ENCODE results near the gene CMBL. TPM values are rescaled to one million over a fixed set of nuclear protein-coding genes. Genes with fewer than 3 reads are reported as not detected.

Gene CMBL
- total and polyA plus RNA-seq, 2 donors (not counting 1 experiment from before 2014, with no cell fraction given): not detected

DNA sequence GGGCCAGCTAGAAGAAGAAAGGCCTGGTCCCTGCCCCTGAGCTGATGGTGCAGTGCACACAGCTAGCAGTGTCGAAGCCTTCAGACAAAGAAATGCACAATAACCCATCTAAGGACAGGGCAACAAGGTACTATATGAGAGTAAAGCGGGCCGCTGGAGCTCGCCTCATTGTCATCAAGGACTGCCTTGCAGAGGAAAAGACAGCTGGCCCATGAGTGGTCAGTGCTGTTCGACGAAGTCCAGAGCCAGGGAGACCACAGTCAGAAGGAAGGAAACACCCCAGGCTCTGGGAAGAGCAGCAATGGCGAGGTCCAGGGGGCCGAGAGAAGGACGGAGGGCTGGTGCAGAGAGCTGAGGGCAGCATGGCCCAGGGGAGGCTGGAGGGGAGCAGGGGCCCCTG, 75.3 kb downstream of the CMBL start:
- peaks cover 5 to 7% of the 10 kb centered on the region in 2 experiments for H3K36me3 ChIP-seq (replicated peaks in 1 of 2; ENCODE audit: control extremely low read depth in 1 of 2, control insufficient read depth in 1 of 2, extremely low read depth in 1 of 2, insufficient read depth in 2 of 2, low read length in 1 of 2)
- Mint-ChIP-seq H3K4me1 (no peaks in the 10 kb centered on the region), H3K9me3 (ENCODE audit: insufficient read depth) (no peaks in the 10 kb centered on the region), H3K27ac (no peak overlapping the region), H3K4me3 (no peak overlapping the region), H3K27me3 (no peaks in the 10 kb centered on the region)
- H3K27ac ChIP-seq (ENCODE audit: low read length in 2 of 2): no peak overlapping the region
- no peaks in the 10 kb centered on the region for H4K20me1 ChIP-seq (ENCODE audit: control insufficient read depth, insufficient read depth, low read length, poor library complexity, severe bottlenecking)
- H3K9me3 ChIP-seq (ENCODE audit: control extremely low read depth in 1 of 3, control insufficient read depth in 2 of 3, insufficient read depth in 1 of 3, low read length in 2 of 3): no peaks in the 10 kb centered on the region
- H3K9ac ChIP-seq (ENCODE audit: low read length): no peak overlapping the region
- ChIA-PET POLR2A (no interaction called here), CTCF (interaction anchor here (0.6 kb wide), 1 partner anchor 81 kb away, joined by 5 read pairs; no protein-coding TSS in a partner anchor)
- intact Hi-C loops (cut with micrococcal nuclease): no loop called here
- no peaks in the 10 kb centered on the region for H3K79me2 ChIP-seq (ENCODE audit: control insufficient read depth, insufficient read depth, low read length)
- no peak overlapping the region for H3K4me2 ChIP-seq (replicated peaks; ENCODE audit: low read depth, low read length, poor library complexity, severe bottlenecking)
- no peak overlapping the region for H2AFZ ChIP-seq (ENCODE audit: insufficient read depth, low read depth, low read length, poor library complexity, severe bottlenecking)
- WGBS (ENCODE audit: insufficient coverage): 97% methylated on average over 8 of the region's 9 CpGs
- no peaks in the 10 kb centered on the region for H3K4me1 ChIP-seq (ENCODE audit: control insufficient read depth in 2 of 2, insufficient read depth in 2 of 2, low read length in 2 of 2)
- no peaks in the 10 kb centered on the region for H3K27me3 ChIP-seq (replicated peaks in 1 of 4; ENCODE audit: control extremely low read depth in 1 of 4, control insufficient read depth in 3 of 4, insufficient read depth in 4 of 4, low read length in 3 of 4)
- DNase-seq (no peak), ATAC-seq (ENCODE audit: low read depth) (no peak)
- TF ChIP-seq, protein P1, sequence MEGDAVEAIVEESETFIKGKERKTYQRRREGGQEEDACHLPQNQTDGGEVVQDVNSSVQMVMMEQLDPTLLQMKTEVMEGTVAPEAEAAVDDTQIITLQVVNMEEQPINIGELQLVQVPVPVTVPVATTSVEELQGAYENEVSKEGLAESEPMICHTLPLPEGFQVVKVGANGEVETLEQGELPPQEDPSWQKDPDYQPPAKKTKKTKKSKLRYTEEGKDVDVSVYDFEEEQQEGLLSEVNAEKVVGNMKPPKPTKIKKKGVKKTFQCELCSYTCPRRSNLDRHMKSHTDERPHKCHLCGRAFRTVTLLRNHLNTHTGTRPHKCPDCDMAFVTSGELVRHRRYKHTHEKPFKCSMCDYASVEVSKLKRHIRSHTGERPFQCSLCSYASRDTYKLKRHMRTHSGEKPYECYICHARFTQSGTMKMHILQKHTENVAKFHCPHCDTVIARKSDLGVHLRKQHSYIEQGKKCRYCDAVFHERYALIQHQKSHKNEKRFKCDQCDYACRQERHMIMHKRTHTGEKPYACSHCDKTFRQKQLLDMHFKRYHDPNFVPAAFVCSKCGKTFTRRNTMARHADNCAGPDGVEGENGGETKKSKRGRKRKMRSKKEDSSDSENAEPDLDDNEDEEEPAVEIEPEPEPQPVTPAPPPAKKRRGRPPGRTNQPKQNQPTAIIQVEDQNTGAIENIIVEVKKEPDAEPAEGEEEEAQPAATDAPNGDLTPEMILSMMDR (IDR thresholded peaks at IDR 0.05): no peak
- TF ChIP-seq EZH2 (IDR thresholded peaks at IDR 0.05; ENCODE audit: borderline replicate concordance, insufficient read depth, low read depth, low read length, poor library complexity, severe bottlenecking): no peak
- no peak overlapping the region for H3K4me3 ChIP-seq (ENCODE audit: control extremely low read depth in 1 of 5, extremely low read depth in 1 of 5, insufficient read depth in 1 of 5, low read depth in 2 of 5, low read length in 4 of 5)

DNA sequence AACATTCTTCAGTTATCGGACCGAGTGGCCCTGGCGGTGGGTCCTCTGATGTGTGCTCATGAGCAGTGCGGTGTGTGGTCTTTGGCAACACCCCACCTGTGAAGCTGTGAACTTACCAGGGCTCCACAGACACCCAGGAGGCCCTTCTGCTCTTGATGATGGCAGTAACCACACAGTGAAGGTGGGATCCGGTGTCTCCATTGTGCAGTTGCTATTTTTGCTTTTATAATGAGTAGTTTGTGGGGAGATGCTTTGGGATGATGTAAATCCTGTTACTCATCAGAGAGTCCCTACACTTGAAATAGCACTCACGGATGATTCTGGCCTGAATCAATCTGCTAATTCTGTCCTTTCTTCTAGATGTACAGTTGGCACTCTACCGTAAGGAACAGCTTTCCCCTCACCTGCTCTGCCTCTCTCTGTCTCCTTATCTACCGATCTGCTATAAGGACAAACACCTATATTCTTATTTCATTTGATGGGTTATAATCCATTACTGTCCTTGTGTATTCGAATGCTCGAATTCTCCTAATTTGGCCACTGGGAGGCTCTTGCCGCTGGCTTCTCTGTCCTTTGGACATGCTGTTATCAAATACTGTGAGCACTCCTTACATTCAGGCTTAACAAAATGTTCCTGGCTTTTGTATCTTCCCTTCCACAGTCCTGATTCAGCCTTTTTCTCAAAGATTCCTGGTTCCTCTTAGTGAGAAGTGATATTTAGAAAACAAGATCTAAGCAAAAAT, 78.2 kb downstream of the CMBL start:
- no peaks in the 10 kb centered on the region for H3K27me3 ChIP-seq (replicated peaks in 1 of 4; ENCODE audit: control extremely low read depth in 1 of 4, control insufficient read depth in 3 of 4, insufficient read depth in 4 of 4, low read length in 3 of 4)
- H4K20me1 ChIP-seq (ENCODE audit: control insufficient read depth, insufficient read depth, low read length, poor library complexity, severe bottlenecking): no peaks in the 10 kb centered on the region
- intact Hi-C loops (cut with micrococcal nuclease): no loop called here
- no peak for ATAC-seq (ENCODE audit: low read depth)
- no peak for DNase-seq
- no peak overlapping the region for H3K27ac ChIP-seq (ENCODE audit: low read length in 2 of 2)
- Mint-ChIP-seq H3K4me1 (no peaks in the 10 kb centered on the region), H3K27me3 (no peaks in the 10 kb centered on the region), H3K9me3 (ENCODE audit: insufficient read depth) (no peaks in the 10 kb centered on the region), H3K4me3 (no peak overlapping the region), H3K27ac (no peak overlapping the region)
- no peaks in the 10 kb centered on the region for H3K79me2 ChIP-seq (ENCODE audit: control insufficient read depth, insufficient read depth, low read length)
- ChIA-PET CTCF (no interaction called here), POLR2A (no interaction called here)
- H3K36me3 ChIP-seq (replicated peaks in 1 of 2; ENCODE audit: control extremely low read depth in 1 of 2, control insufficient read depth in 1 of 2, extremely low read depth in 1 of 2, insufficient read depth in 2 of 2, low read length in 1 of 2): no peaks in the 10 kb centered on the region
- TF ChIP-seq EZH2 (IDR thresholded peaks at IDR 0.05; ENCODE audit: borderline replicate concordance, insufficient read depth, low read depth, low read length, poor library complexity, severe bottlenecking): no peak
- TF ChIP-seq, protein P1 (IDR thresholded peaks at IDR 0.05): no peak
- WGBS (ENCODE audit: insufficient coverage): 97% methylated on average over 7 of the region's 11 CpGs
- H3K9ac ChIP-seq (ENCODE audit: low read length): no peak overlapping the region
- peaks cover 0 to 3% (median 3%) of the 10 kb centered on the region in 3 donors for H3K9me3 ChIP-seq (ENCODE audit: control extremely low read depth in 1 of 3, control insufficient read depth in 2 of 3, insufficient read depth in 1 of 3, low read length in 2 of 3)
- H3K4me1 ChIP-seq (ENCODE audit: control insufficient read depth in 2 of 2, insufficient read depth in 2 of 2, low read length in 2 of 2): no peaks in the 10 kb centered on the region
- no peak overlapping the region for H3K4me3 ChIP-seq (ENCODE audit: control extremely low read depth in 1 of 5, extremely low read depth in 1 of 5, insufficient read depth in 1 of 5, low read depth in 2 of 5, low read length in 4 of 5)
- no peak overlapping the region for H3K4me2 ChIP-seq (replicated peaks; ENCODE audit: low read depth, low read length, poor library complexity, severe bottlenecking)
- H2AFZ ChIP-seq (ENCODE audit: insufficient read depth, low read depth, low read length, poor library complexity, severe bottlenecking): no peak overlapping the region

Data from B cell (primary cell).